GM12875 (cell line): Measurements from ENCODE around the gene CERS6.

Experiments used
- H3K4me3 ChIP-seq: one replicate; pipeline ENCODE4 v1.5.1; 2011; ENCODE audit warnings: low read depth, low read length, control low read depth
- TF ChIP-seq, protein P1 (sequence below): IDR thresholded peaks from 2 replicates; pipeline ENCODE4 v1.5.1; 2011; ENCODE audit warnings: low read depth, mild to moderate bottlenecking, control low read depth, inconsistent platforms, low read length, moderate library complexity, borderline replicate concordance; ENCODE audit not compliant: insufficient read depth

Gene CERS6

GRCh38 chr2:168684921-168685599 lies 229.0 kb downstream of the CERS6 start:
- H3K4me3 ChIP-seq, result no peak overlapping the region
- TF ChIP-seq, protein P1, sequence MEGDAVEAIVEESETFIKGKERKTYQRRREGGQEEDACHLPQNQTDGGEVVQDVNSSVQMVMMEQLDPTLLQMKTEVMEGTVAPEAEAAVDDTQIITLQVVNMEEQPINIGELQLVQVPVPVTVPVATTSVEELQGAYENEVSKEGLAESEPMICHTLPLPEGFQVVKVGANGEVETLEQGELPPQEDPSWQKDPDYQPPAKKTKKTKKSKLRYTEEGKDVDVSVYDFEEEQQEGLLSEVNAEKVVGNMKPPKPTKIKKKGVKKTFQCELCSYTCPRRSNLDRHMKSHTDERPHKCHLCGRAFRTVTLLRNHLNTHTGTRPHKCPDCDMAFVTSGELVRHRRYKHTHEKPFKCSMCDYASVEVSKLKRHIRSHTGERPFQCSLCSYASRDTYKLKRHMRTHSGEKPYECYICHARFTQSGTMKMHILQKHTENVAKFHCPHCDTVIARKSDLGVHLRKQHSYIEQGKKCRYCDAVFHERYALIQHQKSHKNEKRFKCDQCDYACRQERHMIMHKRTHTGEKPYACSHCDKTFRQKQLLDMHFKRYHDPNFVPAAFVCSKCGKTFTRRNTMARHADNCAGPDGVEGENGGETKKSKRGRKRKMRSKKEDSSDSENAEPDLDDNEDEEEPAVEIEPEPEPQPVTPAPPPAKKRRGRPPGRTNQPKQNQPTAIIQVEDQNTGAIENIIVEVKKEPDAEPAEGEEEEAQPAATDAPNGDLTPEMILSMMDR, result no peak

DNA sequence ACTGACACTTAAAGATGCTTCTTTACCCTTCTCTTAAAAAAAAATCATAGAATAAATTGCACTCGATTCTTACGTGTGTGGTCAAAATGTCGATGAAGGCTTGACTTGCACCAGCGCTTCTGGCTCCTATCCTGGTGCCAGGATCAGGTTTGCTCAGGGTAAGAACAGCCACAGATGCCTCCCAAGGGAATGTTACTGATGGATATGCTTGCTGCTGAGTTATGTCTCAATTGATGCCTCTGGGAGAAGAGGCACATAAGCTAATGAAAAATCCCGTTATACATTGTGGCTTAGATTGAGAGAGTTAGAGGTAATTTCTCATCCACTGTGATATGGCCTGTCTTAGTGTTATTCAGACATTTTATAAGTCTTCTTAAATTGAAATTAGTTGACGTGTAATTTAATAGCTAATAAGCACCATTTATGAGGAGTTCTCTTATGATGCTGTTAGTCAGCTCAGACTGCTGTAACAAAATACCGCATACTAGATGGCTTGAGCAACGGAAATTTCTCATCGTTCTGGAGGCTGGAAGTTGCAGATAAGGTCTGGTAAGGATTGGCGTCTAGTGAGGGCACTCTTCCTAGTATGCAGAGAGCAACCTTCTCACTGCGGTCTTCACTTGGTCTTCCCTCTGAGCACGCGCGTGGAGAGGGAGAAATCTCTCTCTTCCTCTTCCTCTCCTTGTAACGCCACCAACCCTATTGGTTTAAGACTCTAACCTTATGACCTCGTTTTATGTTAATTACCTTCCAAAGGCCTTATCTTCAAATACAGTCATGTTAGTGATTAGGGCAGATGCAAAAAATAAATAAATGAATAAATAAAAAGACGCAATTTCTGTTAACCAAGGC lies 229.8 kb downstream of the CERS6 start:
- no peak overlapping the region for H3K4me3 ChIP-seq
- TF ChIP-seq, protein P1, result no peak

DNA sequence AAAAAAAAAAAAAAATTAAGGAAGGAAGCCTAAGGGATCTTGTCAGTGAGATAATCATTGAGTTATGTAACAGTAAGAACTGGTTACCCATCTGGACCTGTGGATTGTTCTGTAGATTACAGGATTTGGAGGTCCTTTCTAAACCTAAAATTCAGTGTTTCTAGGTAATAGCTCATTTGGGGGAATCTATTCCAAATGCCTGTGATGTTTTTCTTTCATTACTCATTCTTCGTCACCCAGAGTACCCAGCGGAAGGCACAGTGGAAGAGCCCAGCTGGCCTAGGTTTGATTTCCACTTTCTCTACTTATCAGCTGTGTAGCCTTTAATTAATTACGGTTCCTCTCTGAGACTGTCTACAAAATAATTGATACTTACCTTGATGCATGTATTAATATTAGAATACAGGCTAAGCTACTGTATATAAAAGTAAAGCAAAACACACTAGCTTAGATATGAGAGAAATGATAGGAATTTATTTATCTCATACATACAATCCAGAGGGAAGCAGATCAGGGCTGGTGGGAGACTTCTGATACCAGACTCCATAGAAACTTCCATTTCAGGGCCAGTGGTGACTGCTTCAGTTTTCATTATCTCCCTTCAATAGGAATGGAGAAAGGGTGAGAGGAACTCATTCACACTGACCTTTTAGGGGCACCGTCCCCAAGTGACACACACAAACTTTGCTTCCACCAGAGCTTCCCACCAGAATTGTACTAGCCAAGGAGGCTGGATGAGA lies 230.6 kb downstream of the CERS6 start:
- TF ChIP-seq, protein P1, result no peak

DNA sequence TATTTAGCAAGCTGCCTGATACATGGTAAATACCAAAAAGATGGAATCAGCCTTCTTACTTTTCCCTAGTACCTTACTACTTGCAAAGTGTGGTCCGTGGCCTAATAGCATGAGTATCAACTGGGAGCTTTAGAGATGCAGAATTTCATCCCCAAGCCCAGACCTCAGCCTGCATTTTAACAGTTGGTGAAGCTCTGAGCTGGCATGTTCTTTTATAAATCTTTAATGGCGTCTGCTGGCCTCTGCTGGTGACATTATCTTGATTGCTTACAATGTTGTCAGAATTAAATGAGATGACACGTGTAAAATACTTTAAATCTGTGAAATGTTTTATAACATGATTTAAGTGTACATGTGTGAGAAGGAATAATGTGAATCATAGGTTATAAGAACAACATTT lies 231.2 kb downstream of the CERS6 start:
- no peak overlapping the region for H3K4me3 ChIP-seq

More for the DNA sequence above, 230.6 kb downstream of the CERS6 start:
- no peak overlapping the region for H3K4me3 ChIP-seq

DNA sequence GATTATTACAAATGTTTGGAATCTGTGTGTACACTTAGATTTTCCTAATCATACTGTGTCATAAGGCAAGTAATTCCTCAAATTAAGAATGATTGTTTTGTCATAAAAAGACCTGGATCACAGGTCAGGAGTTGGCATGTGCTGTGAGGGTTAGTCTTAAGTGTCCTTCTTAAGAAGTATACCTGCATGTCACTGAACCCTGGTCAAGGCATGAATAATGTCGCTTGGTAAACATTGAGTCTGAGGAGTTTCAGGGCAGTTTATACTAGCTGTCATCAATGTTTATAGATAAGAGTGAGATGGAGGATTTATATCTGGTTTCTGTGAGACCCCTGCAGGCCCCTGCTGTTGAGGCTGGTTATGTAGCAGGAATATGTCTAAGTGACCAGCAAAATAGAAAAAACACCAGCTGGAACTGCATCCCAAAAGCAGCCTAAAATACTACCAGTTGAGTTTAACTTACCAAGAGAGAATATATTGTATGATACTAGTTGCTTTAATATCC lies 234.4 kb downstream of the CERS6 start:
- TF ChIP-seq, protein P1, result no peak
- H3K4me3 ChIP-seq, result no peak overlapping the region

More for the DNA sequence above, 231.2 kb downstream of the CERS6 start:
- TF ChIP-seq, protein P1, result no peak

DNA sequence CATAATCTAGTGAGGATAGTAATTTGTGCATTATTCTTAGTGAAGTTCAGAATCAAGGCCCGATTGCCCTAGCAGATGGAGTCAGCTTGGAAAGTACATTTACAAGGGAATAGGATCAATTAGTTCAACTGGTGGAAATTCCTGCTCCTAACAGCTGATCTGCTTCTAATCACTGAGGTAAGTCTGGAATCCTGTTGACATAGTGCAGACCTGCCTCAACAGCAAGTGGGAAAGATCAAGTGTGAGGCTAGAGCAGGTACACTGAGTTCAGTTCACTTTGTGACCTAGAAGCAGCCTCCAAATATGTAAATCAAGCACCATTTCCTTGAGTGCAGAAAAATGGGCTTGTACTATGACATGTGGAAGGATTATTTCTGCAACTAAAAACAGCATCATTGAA lies 235.1 kb downstream of the CERS6 start:
- no peak overlapping the region for H3K4me3 ChIP-seq
- TF ChIP-seq, protein P1, result no peak
